Naive B cell (primary cell): Measurements from ENCODE around the gene CHM. TPM values are rescaled to one million over a fixed set of nuclear protein-coding genes. Genes with fewer than 3 reads are reported as not detected.

Source experiments
- ATAC-seq, 2 donors: fragments of 150-1000 bp; cut with Tn5 transposase; 2 replicates each; pipeline ENCODE4 v1.10.0; 2021; ENCODE audit warnings: low read depth in 2 of 2, mild to moderate bottlenecking in 2 of 2, moderate library complexity in 2 of 2
- DNase-seq: peaks from one replicate; pipeline ENCODE4 v3.0.0; 2022
- H3K27ac Mint-ChIP-seq, 6 donors: one replicate each; pipeline ENCODE4 v1.8.0; 2020 to 2022; ENCODE audit warnings: mild to moderate bottlenecking in 6 of 6, mixed read lengths in 6 of 6, moderate library complexity in 5 of 6, inconsistent platforms in 2 of 6
- H3K27me3 Mint-ChIP-seq, 3 donors: one replicate each; pipeline ENCODE4 v1.8.0; 2021 to 2022; ENCODE audit warnings: mixed read lengths in 3 of 3, mild to moderate bottlenecking in 1 of 3
- H3K36me3 Mint-ChIP-seq, 2 donors: one replicate each; pipeline ENCODE4 v1.8.0; 2020 to 2022; ENCODE audit warnings: mixed read lengths in 2 of 2, inconsistent platforms in 1 of 2, mild to moderate bottlenecking in 1 of 2
- H3K4me1 Mint-ChIP-seq, 3 donors: one replicate each; pipeline ENCODE4 v1.8.0; 2020 to 2022; ENCODE audit warnings: mixed read lengths in 3 of 3, inconsistent platforms in 1 of 3, mild to moderate bottlenecking in 1 of 3, moderate library complexity in 1 of 3
- H3K4me3 Mint-ChIP-seq, 8 donors: one replicate each; pipeline ENCODE4 v1.8.0; 2020 to 2022; ENCODE audit warnings: mild to moderate bottlenecking in 8 of 8, mixed read lengths in 8 of 8, moderate library complexity in 8 of 8, inconsistent platforms in 2 of 8
- H3K9me3 Mint-ChIP-seq, 7 donors: one replicate each; pipeline ENCODE4 v1.8.0; 2020 to 2022; ENCODE audit warnings: mixed read lengths in 7 of 7, mild to moderate bottlenecking in 5 of 7, inconsistent platforms in 2 of 7, moderate library complexity in 1 of 7
- polyA plus RNA-seq, 6 donors: library from polyadenylated mRNA; unstranded; fragments of 300-500 nt; fragmentation: Illumina TruSeq; gene quantifications; one replicate each; pipeline ENCODE4 v1.2.3, GENCODE V29; 2021; ENCODE audit warnings: low read depth in 6 of 6

Gene CHM
- polyA plus RNA-seq, 6 donors from 2014 or later = 5.5 to 13.3 (median 9.4) TPM

DNA sequence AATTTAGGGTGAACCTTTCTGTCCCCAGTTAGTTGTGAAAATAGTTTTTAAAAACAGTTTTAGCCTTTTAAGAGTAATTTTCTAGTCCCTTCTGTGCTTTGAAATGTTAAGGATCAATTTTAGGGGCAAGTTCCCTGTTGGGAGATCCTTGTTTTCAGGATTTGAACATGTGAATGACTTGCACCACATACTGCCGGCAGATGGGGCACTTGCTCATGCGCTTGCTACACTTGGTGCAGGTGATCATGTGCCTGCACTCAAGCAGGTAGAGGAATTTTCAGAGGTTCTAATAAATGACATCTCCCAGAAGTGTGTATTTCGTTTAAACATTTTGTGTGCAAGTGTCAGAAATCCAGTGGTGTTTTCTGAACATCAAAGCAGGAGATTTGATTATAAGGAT lies 195.9 kb downstream of the CHM start:
- ATAC-seq (no peak), DNase-seq (no peak)
- Mint-ChIP-seq H3K4me1 (no peaks in the 10 kb centered on the region), H3K4me3 (no peak overlapping the region), H3K36me3 (no peaks in the 10 kb centered on the region), H3K27ac (no peak overlapping the region), H3K27me3 (no peaks in the 10 kb centered on the region), H3K9me3 (peaks cover 0 to 12% (median 4%) of the 10 kb centered on the region in 7 donors)

DNA sequence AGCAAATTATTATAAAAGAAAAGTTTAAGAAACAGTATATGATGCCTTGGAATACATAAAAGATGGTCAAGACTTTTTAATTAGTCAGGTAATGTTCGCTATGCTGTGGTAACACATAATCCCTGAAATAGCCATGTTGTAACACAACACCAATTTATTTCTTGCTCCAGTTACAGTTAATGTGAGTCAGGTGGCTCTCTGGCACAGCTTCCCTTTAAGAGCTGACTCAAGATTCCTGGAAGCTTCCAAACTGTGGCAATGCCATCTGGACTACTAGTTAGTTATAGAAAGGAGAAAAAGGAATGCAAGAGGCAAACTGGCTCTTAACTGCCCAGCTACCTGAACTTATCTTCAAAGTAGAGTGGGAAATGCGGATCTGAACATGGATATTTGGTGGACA lies 210.5 kb downstream of the CHM start:
- peaks cover 0 to 8% (median 4%) of the 10 kb centered on the region in 7 donors for H3K9me3 Mint-ChIP-seq
- DNase-seq = no peak
- H3K27ac Mint-ChIP-seq = no peak overlapping the region
- no peaks in the 10 kb centered on the region for H3K4me1 Mint-ChIP-seq
- no peaks in the 10 kb centered on the region for H3K36me3 Mint-ChIP-seq
- ATAC-seq = no peak
- peak overlapping the region in 1 of 8 donors; percentile 38 for H3K4me3 Mint-ChIP-seq
- no peaks in the 10 kb centered on the region for H3K27me3 Mint-ChIP-seq

DNA sequence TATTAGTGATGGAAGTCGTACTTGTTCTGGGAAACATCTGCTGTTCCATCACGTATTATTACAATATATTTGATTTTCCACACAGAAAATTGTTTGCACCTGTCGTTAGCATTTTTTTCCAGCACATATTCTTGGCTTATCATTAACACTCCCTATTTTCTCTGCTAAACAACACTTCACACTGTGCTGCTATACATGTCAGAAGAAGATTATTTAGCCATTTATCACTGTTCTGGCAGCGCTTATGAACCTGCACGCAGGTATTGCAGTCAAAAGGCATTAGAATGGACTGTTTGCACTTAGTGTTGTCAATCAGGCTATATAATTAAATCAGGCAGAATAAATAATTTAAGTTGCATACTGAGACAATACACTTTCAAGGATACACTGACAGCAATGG lies 218.6 kb downstream of the CHM start:
- Mint-ChIP-seq H3K4me3 (no peak overlapping the region), H3K27ac (no peak overlapping the region), H3K9me3 (peaks cover 2 to 17% (median 4%) of the 10 kb centered on the region in 7 donors), H3K4me1 (peaks cover 0 to 6% (median 0%) of the 10 kb centered on the region in 3 donors), H3K36me3 (no peaks in the 10 kb centered on the region), H3K27me3 (no peaks in the 10 kb centered on the region)
- no peak for ATAC-seq
- DNase-seq = no peak

DNA sequence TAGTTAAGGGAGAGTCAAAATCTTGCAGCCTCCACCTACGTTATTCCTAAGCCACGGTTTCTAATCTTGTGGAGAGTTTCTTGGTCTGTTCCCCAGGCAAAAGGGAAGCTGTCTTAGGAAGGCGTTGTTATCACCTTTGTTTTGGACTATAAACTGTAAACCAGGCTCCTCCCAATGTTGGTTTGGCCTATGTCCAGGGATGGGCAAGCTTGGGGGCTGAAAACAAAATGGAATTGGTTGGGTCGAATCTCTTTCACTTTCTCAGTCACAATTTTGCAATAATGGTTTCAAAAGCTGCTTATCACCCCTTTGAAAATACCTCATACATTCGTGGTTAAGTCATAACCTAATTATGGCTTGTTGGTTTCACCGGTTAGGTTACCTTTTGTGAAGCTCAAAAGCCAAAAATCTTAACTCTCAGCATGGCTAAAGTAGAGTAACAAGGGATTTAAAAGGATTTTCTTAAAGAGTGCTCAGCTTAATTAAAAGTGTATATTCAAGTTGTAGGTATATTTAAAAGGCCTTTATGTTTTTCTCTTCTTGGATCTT lies 232.1 kb downstream of the CHM start:
- Mint-ChIP-seq H3K27ac (no peak overlapping the region), H3K9me3 (peaks cover 11 to 57% (median 27%) of the 10 kb centered on the region in 7 donors), H3K27me3 (no peaks in the 10 kb centered on the region), H3K4me3 (no peak overlapping the region), H3K36me3 (peaks cover 9 to 24% of the 10 kb centered on the region in 2 donors), H3K4me1 (no peaks in the 10 kb centered on the region)
- no peak for DNase-seq
- no peak for ATAC-seq

Other genes starting within 250 kb of the CHM start
- 1 to 10 TPM in 2 of 6 donors, under 1 TPM in 1, not detected in 3; 0.24 to 2.5 (median 1.0) TPM for gene DACH2, start 100.9 kb upstream of the CHM start, polyA plus RNA-seq